ENCODE data around the gene SLC16A4. TPM values are rescaled to one million over a fixed set of nuclear protein-coding genes. Genes with fewer than 3 reads are reported as not detected.

Gene SLC16A4
- total and polyA plus RNA-seq, 2 experiments from 2014 or later = 15.6 to 28.1 TPM

DNA sequence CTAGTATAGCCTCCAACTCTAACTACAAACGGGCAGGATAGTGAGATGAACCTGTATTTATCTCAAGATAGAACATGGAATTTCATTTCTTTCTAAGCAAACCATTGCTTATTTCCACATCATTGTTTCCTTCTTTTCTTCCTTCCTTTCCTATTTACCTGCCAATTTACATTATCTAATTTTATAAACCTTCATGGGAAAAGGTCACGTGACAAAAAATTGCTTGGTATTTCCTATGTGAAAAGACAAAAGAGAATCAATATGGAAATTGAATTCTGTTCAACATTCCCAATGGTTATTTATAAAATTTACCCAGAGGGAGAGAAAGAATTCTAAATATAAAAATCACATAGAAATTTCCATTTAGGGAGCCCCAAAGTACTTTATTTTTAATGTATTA, 74.1 kb downstream of the SLC16A4 start:
- no peaks in the 10 kb centered on the region for H3K9me3 ChIP-seq (ENCODE audit: low read depth)
- in situ Hi-C loops (cut with MboI) = no loop called here
- no peak for TF ChIP-seq EZH2phosphoT487 (IDR thresholded peaks at IDR 0.05; ENCODE audit: insufficient read depth, low read depth)
- no peak for TF ChIP-seq EZH2 (IDR thresholded peaks at IDR 0.05; ENCODE audit: insufficient read depth, poor library complexity, severe bottlenecking)

More for the DNA sequence above, 74.1 kb downstream of the SLC16A4 start:
- Histone ChIP-seq H3K79me2 (ENCODE audit: insufficient read depth) (no peaks in the 10 kb centered on the region), H3K36me3 (ENCODE audit: low read depth) (no peaks in the 10 kb centered on the region), H3K4me1 (ENCODE audit: insufficient read depth) (peaks cover 8% of the 10 kb centered on the region), H2AFZ (no peak overlapping the region), H3K4me2 (ENCODE audit: unreplicated experiment) (no peak overlapping the region), H3F3A (ENCODE audit: insufficient read depth) (no peaks in the 10 kb centered on the region), H3K27me3 (replicated peaks; ENCODE audit: insufficient read depth) (no peaks in the 10 kb centered on the region), H3K27ac (no peak overlapping the region), H3K9ac (no peak overlapping the region), H3K4me3 (no peak overlapping the region), H3K9me2 (ENCODE audit: insufficient read depth) (no peaks in the 10 kb centered on the region), H4K20me1 (ENCODE audit: insufficient read depth) (no peaks in the 10 kb centered on the region)
- 37 to 40% methylated on average over 2 of the region's 2 CpGs for WGBS, 2 experiments (ENCODE audit: low coverage in 1 of 2, low lambda C conversion rate in 2 of 2, missing lambda C conversion rate in 2 of 2)
- no peak for DNase-seq

Other genes with a start within 250 kb of the SLC16A4 start
- gene SLC6A17, start 240.5 kb downstream of the SLC16A4 start, total RNA-seq (2014; rRNA removed; shearing (Covaris generic)) = 0.76 and 2.4 TPM in 2 replicates
- 0.34 and 0.45 TPM in 2 replicates for gene SLC6A17, start 240.5 kb downstream of the SLC16A4 start, polyA plus RNA-seq (2016; fragmentation: Nextera tagmentation; extraction: Ambion mirVana)
- 12.1 and 29.3 TPM in 2 replicates for gene KCNC4, start 180.7 kb downstream of the SLC16A4 start, total RNA-seq (2014; rRNA removed; shearing (Covaris generic))
- 8.0 and 8.9 TPM in 2 replicates for gene KCNC4, start 180.7 kb downstream of the SLC16A4 start, polyA plus RNA-seq (2016; fragmentation: Nextera tagmentation; extraction: Ambion mirVana)
- gene RBM15, start 51.6 kb downstream of the SLC16A4 start, total RNA-seq (2014; rRNA removed; shearing (Covaris generic)) = 18.7 and 22.5 TPM in 2 replicates
- gene RBM15, start 51.6 kb downstream of the SLC16A4 start, polyA plus RNA-seq (2016; fragmentation: Nextera tagmentation; extraction: Ambion mirVana) = 6.4 and 6.6 TPM in 2 replicates
- 67.1 and 145 TPM in 2 replicates for gene LAMTOR5, start 16.7 kb upstream of the SLC16A4 start, total RNA-seq (2014; rRNA removed; shearing (Covaris generic))
- 307 and 318 TPM in 2 replicates for gene LAMTOR5, start 16.7 kb upstream of the SLC16A4 start, polyA plus RNA-seq (2016; fragmentation: Nextera tagmentation; extraction: Ambion mirVana)
- not detected in 2 replicates for gene PROK1, start 60.1 kb upstream of the SLC16A4 start, total RNA-seq (2014; rRNA removed; shearing (Covaris generic))
- not detected in 2 replicates for gene PROK1, start 60.1 kb upstream of the SLC16A4 start, polyA plus RNA-seq (2016; fragmentation: Nextera tagmentation; extraction: Ambion mirVana)
- gene KCNA10, start 128.1 kb upstream of the SLC16A4 start, total RNA-seq (2014; rRNA removed; shearing (Covaris generic)) = not detected in 2 replicates
- gene KCNA10, start 128.1 kb upstream of the SLC16A4 start, polyA plus RNA-seq (2016; fragmentation: Nextera tagmentation; extraction: Ambion mirVana) = not detected in 2 replicates
- gene KCNA2, start 215.3 kb upstream of the SLC16A4 start, total RNA-seq (2014; rRNA removed; shearing (Covaris generic)) = not detected in 2 replicates
- not detected in 2 replicates for gene KCNA2, start 215.3 kb upstream of the SLC16A4 start, polyA plus RNA-seq (2016; fragmentation: Nextera tagmentation; extraction: Ambion mirVana)